Hepatocyte (in vitro differentiated cells): Measurements from ENCODE around the gene OVOL3. TPM values are rescaled to one million over a fixed set of nuclear protein-coding genes. Genes with fewer than 3 reads are reported as not detected.

Source experiments
- DNase-seq: peaks from one replicate; pipeline ENCODE4 v3.0.0-alpha.2; 2016; ENCODE audit warnings: low spot score
- H2AFZ ChIP-seq: fragments of 200-600 bp; sonication (generic); 2 replicates; pipeline ENCODE4 v1.6.0; 2016; ENCODE audit warnings: antibody characterized with exemption, mild to moderate bottlenecking
- H3K27ac ChIP-seq: fragments of 200-600 bp; sonication (generic); 2 replicates; pipeline ENCODE4 v1.5.1; 2016; ENCODE audit warnings: mild to moderate bottlenecking
- H3K27me3 ChIP-seq: fragments of 200-600 bp; sonication (generic); 2 replicates; pipeline ENCODE4 v1.6.1; 2016
- H3K36me3 ChIP-seq: fragments of 200-600 bp; sonication (generic); replicated peaks from 2 replicates; pipeline ENCODE4 v1.5.1; 2016; ENCODE audit warnings: low read depth; ENCODE audit not compliant: insufficient read depth
- H3K4me1 ChIP-seq: fragments of 200-600 bp; sonication (generic); 2 replicates; pipeline ENCODE4 v1.5.1; 2016; ENCODE audit warnings: mild to moderate bottlenecking, moderate library complexity; ENCODE audit not compliant: insufficient read depth
- H3K4me2 ChIP-seq: fragments of 200-600 bp; sonication (generic); 2 replicates; pipeline ENCODE4 v1.6.0; 2016
- H3K4me3 ChIP-seq: fragments of 200-600 bp; sonication (generic); 2 replicates; pipeline ENCODE4 v1.5.1; 2016; ENCODE audit warnings: mild to moderate bottlenecking
- H3K79me2 ChIP-seq: fragments of 200-600 bp; sonication (generic); 2 replicates; pipeline ENCODE4 v1.6.0; 2017; ENCODE audit warnings: mild to moderate bottlenecking
- H3K9me2 ChIP-seq: fragments of 200-600 bp; sonication (generic); replicated peaks from 2 replicates; pipeline ENCODE4 v1.6.0; 2017; ENCODE audit warnings: mild to moderate bottlenecking; ENCODE audit not compliant: insufficient read depth
- H3K9me3 ChIP-seq: fragments of 200-600 bp; sonication (generic); 2 replicates; pipeline ENCODE4 v1.5.1; 2016; ENCODE audit warnings: low read depth, mild to moderate bottlenecking
- H4K20me1 ChIP-seq: fragments of 200-600 bp; sonication (generic); 2 replicates; pipeline ENCODE4 v1.6.0; 2016; ENCODE audit warnings: mild to moderate bottlenecking; ENCODE audit not compliant: insufficient read depth, poor library complexity, severe bottlenecking
- EZH2 ChIP-seq: fragments of 200-600 bp; sonication (generic); IDR thresholded peaks from 2 replicates; pipeline ENCODE4 v1.6.1; 2016; ENCODE audit warnings: antibody characterized with exemption, mild to moderate bottlenecking, borderline replicate concordance
- EZH2phosphoT487 ChIP-seq: fragments of 200-600 bp; sonication (generic); IDR thresholded peaks from one replicate; pipeline ENCODE4 v1.6.1; 2018; ENCODE audit warnings: antibody characterized with exemption, mild to moderate bottlenecking, low read depth, moderate library complexity; ENCODE audit not compliant: unreplicated experiment, severe bottlenecking
- WGBS: methylation state at CpG from one replicate; pipeline ENCODE4 v1.1.6; 2016; ENCODE audit warnings: low lambda C conversion rate; ENCODE audit errors: missing lambda C conversion rate; 5-methylcytosine and 5-hydroxymethylcytosine counted together
- polyA plus RNA-seq: library from polyadenylated mRNA; unstranded; fragments of >200 nt; fragmentation: Nextera tagmentation; extraction: Ambion mirVana; gene quantifications from 2 replicates; pipeline ENCODE4 v1.2.1, GENCODE V29; 2016
- total RNA-seq: library from RNA; depleted of rRNA; stranded (reverse); fragments of >200 nt; gene quantifications from 2 replicates; pipeline ENCODE4 v1.2.3, GENCODE V29; 2014
- TF ChIP-seq, protein P1 (sequence below): fragments of 200-600 bp; sonication (generic); IDR thresholded peaks from 2 replicates; pipeline ENCODE4 v1.5.1; 2016; ENCODE audit warnings: antibody characterized with exemption, mild to moderate bottlenecking; ENCODE audit not compliant: poor library complexity

OVOL3 gene
- total and polyA plus RNA-seq, 2 experiments from 2014 or later: not detected

DNA sequence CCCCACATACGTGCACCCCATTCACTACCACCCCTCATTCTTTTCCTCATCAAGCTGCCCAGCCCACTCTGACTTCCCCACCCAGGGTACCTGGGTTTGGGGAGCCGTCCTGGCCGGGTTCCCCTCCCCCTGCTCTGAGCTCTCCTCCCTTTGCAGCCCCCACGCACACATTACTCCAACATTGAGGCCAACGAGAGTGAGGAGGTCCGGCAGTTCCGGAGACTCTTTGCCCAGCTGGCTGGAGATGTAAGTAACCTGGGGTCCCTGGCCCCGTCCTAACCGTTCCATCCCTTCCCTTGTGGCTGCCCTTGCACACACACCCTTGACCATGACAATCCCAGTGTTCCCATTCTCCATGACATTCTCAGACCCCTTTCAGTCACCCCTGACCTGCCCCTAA, 31.6 kb downstream of the OVOL3 start:
- Histone ChIP-seq H3K36me3 (no peaks in the 10 kb centered on the region), H4K20me1 (peaks cover 9% of the 10 kb centered on the region), H3K4me2 (no peak overlapping the region), H2AFZ (no peak overlapping the region), H3K4me1 (no peaks in the 10 kb centered on the region), H3K9me2 (no peaks in the 10 kb centered on the region), H3K4me3 (no peak overlapping the region), H3K27me3 (no peaks in the 10 kb centered on the region), H3K79me2 (peaks cover 25% of the 10 kb centered on the region), H3K27ac (no peak overlapping the region), H3K9me3 (no peaks in the 10 kb centered on the region)
- TF ChIP-seq EZH2phosphoT487 (no peak), EZH2 (no peak)
- TF ChIP-seq, protein P1, sequence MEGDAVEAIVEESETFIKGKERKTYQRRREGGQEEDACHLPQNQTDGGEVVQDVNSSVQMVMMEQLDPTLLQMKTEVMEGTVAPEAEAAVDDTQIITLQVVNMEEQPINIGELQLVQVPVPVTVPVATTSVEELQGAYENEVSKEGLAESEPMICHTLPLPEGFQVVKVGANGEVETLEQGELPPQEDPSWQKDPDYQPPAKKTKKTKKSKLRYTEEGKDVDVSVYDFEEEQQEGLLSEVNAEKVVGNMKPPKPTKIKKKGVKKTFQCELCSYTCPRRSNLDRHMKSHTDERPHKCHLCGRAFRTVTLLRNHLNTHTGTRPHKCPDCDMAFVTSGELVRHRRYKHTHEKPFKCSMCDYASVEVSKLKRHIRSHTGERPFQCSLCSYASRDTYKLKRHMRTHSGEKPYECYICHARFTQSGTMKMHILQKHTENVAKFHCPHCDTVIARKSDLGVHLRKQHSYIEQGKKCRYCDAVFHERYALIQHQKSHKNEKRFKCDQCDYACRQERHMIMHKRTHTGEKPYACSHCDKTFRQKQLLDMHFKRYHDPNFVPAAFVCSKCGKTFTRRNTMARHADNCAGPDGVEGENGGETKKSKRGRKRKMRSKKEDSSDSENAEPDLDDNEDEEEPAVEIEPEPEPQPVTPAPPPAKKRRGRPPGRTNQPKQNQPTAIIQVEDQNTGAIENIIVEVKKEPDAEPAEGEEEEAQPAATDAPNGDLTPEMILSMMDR: no peak
- 97% methylated on average over 9 of the region's 9 CpGs for WGBS
- DNase-seq: no peak

DNA sequence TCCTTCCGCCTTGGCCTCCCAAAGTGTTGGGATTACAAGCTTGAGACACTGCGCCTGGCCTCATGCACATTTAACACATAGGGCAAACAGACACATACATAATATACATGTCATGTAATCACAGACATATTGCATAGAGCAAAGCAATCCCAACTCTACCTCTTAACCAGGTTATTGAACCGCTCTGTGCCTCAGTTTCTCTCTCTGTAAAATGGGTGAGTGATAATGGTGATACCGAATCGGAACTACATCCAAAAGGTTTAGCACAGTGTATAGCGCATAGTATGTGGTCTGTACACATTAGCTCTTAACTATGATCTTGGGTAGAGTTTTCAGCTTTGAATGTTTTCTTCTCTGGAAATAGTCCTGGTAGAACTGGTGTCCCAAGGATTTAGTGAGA, 33.7 kb downstream of the OVOL3 start:
- Histone ChIP-seq H3K9me3 (no peaks in the 10 kb centered on the region), H4K20me1 (peaks cover 9% of the 10 kb centered on the region), H3K4me3 (no peak overlapping the region), H3K79me2 (peaks cover 25% of the 10 kb centered on the region), H3K4me2 (no peak overlapping the region), H3K4me1 (no peaks in the 10 kb centered on the region), H3K27me3 (no peaks in the 10 kb centered on the region), H3K9me2 (no peaks in the 10 kb centered on the region), H2AFZ (no peak overlapping the region), H3K27ac (no peak overlapping the region), H3K36me3 (no peaks in the 10 kb centered on the region)
- DNase-seq: no peak
- no peak for TF ChIP-seq EZH2
- TF ChIP-seq, protein P1: no peak
- TF ChIP-seq EZH2phosphoT487: no peak
- over 99% methylated on average over 6 of the region's 6 CpGs for WGBS

DNA sequence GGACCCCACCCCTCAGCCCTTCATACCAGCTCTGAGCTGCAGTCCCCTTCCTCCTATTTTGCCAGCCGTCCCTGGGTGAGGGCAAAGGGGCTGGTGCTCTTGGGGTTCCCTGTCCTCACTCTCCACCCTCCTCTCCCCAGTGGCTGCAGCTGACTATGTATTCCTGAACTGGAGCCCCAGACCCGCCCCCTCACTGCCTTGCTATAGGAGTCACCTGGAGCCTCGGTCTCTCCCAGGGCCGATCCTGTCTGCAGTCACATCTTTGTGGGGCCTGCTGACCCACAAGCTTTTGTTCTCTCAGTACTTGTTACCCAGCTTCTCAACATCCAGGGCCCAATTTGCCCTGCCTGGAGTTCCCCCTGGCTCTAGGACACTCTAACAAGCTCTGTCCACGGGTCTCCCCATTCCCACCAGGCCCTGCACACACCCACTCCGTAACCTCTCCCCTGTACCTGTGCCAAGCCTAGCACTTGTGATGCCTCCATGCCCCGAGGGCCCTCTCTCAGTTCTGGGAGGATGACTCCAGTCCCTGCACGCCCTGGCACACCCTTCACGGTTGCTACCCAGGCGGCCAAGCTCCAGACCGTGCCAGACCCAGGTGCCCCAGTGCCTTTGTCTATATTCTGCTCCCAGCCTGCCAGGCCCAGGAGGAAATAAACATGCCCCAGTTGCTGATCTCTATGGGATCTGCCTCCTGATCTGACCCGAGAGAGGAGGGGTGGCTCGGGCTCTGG, 38.9 kb downstream of the OVOL3 start:
- WGBS: 95% methylated on average over 13 of the region's 13 CpGs

More for the DNA sequence above, 38.9 kb downstream of the OVOL3 start:
- Histone ChIP-seq H3K36me3 (no peaks in the 10 kb centered on the region), H3K4me2 (no peak overlapping the region), H3K4me3 (no peak overlapping the region), H3K27ac (no peak overlapping the region), H3K9me2 (no peaks in the 10 kb centered on the region), H3K9me3 (no peaks in the 10 kb centered on the region), H3K27me3 (no peaks in the 10 kb centered on the region), H2AFZ (no peak overlapping the region), H3K4me1 (no peaks in the 10 kb centered on the region), H3K79me2 (no peaks in the 10 kb centered on the region), H4K20me1 (no peaks in the 10 kb centered on the region)
- TF ChIP-seq EZH2phosphoT487 (no peak), EZH2 (no peak)
- TF ChIP-seq, protein P1: no peak
- no peak for DNase-seq
